K562 (cell line): ENCODE results near the gene CCDC127. TPM values are rescaled to one million over a fixed set of nuclear protein-coding genes. Genes with fewer than 3 reads are reported as not detected.

Experiments
- ATAC-seq: fragments of 200-7000 bp; cut with Tn5 transposase; 3 replicates; pipeline ENCODE4 v1.9.1; 2020; ENCODE audit warnings: moderate library complexity
- BruUV-seq: library from RNA; stranded (reverse); fragments of 400-500 nt; replicated peaks from 2 replicates; lab custom pipeline; 2021; lab: Mats Ljungman, UMichigan
- CTCF ChIA-PET: fragments of 300-600 bp; formaldehyde crosslinking; extraction: SDS; loops from one replicate; lab custom pipeline; 2021; ENCODE audit warnings: low intra/inter-chr PET ratio; lab: Yijun Ruan, JAX
- POLR2A ChIA-PET: fragments of 300-600, 350-650 bp; sonication (Branson Sonifier 250); formaldehyde crosslinking; extraction: SDS; loops from one replicate; lab custom pipeline; 2021; ENCODE audit warnings: antibody characterized with exemption, inconsistent platforms; lab: Yijun Ruan, JAX
- DNase-seq, 4 experiments: peaks; one replicate each; pipeline versions ENCODE4 v3.0.0 to v3.0.0-alpha.2; 2011 to 2018; ENCODE audit warnings: low spot score in 3 of 4, mixed read lengths in 3 of 4; ENCODE audit errors: extremely low read depth in 1 of 4
- FAIRE-seq: peaks from 2 replicates; lab custom pipeline; 2011; peaks lifted over from hg19 to GRCh38; lab: Jason Lieb, UNC
- H2AFZ ChIP-seq: 2 replicates; pipeline ENCODE4 v1.6.0; 2011; ENCODE audit warnings: low read depth, low read length, control low read depth, inconsistent platforms
- H3K27ac ChIP-seq: fragments of 200-600 bp; 3 replicates; pipeline ENCODE4 v1.8.0; 2011; ENCODE audit warnings: low read depth, mild to moderate bottlenecking, control low read depth, inconsistent platforms, low read length, moderate library complexity, mixed read lengths; ENCODE audit errors: extremely low read depth
- H3K27me3 ChIP-seq, 2 experiments: fragments of 300-600 bp in 1 of 2; 2 replicates in 1 of 2; 3 replicates in 1 of 2; pipeline versions ENCODE4 v1.6.0 to v1.8.0; 2011; ENCODE audit warnings: inconsistent platforms in 2 of 2, low read length in 2 of 2, mild to moderate bottlenecking in 1 of 2, mixed read lengths in 1 of 2, moderate library complexity in 1 of 2; ENCODE audit not compliant: control insufficient read depth in 2 of 2, insufficient read depth in 2 of 2
- H3K36me3 ChIP-seq: fragments of 300-600 bp; 3 replicates; pipeline ENCODE4 v1.8.0; 2011; ENCODE audit warnings: mild to moderate bottlenecking, low read length, inconsistent platforms; ENCODE audit not compliant: control insufficient read depth, insufficient read depth
- H3K4me1 ChIP-seq, 2 experiments: fragments of 200-600 bp in 1 of 2; replicated peaks in 1 of 2; 2 replicates in 1 of 2; 3 replicates in 1 of 2; pipeline versions ENCODE4 v1.5.1 to v1.8.0; 2011; ENCODE audit warnings: inconsistent platforms in 2 of 2, low read length in 2 of 2, mild to moderate bottlenecking in 1 of 2, mixed read lengths in 1 of 2, moderate library complexity in 1 of 2; ENCODE audit not compliant: control insufficient read depth in 2 of 2, insufficient read depth in 2 of 2
- H3K4me2 ChIP-seq: 2 replicates; pipeline ENCODE4 v1.6.1; 2011; ENCODE audit warnings: low read length, control low read depth, inconsistent platforms, mixed read lengths; ENCODE audit not compliant: insufficient read depth
- H3K4me3 ChIP-seq: fragments of 200-600 bp; sonication (generic), shearing (Covaris generic); 2 replicates; pipeline ENCODE4 v1.5.1; 2016; ENCODE audit warnings: control low read depth, inconsistent platforms
- H3K79me2 ChIP-seq: fragments of 200-600 bp; 3 replicates; pipeline ENCODE4 v1.8.0; 2011; ENCODE audit warnings: low read length, inconsistent platforms; ENCODE audit not compliant: control insufficient read depth, insufficient read depth
- H3K9ac ChIP-seq, 2 experiments: 2 replicates each; pipeline versions ENCODE4 v1.6.0 to v1.6.1; 2011; ENCODE audit warnings: low read depth in 2 of 2, low read length in 2 of 2, control low read depth in 1 of 2, inconsistent platforms in 1 of 2, mild to moderate bottlenecking in 1 of 2, mixed read lengths in 1 of 2; ENCODE audit not compliant: insufficient read depth in 1 of 2
- H3K9me1 ChIP-seq: one replicate; pipeline ENCODE4 v1.6.0; 2011; ENCODE audit warnings: inconsistent platforms, mild to moderate bottlenecking, low read length, moderate library complexity; ENCODE audit not compliant: control insufficient read depth, insufficient read depth
- H3K9me3 ChIP-seq: replicated peaks from 2 replicates; pipeline ENCODE4 v1.5.1; 2011; ENCODE audit warnings: low read depth, low read length, inconsistent platforms; ENCODE audit not compliant: control insufficient read depth, insufficient read depth
- H4K20me1 ChIP-seq: replicated peaks from 2 replicates; pipeline ENCODE4 v1.6.1; 2011; ENCODE audit warnings: low read length, inconsistent platforms, mixed read lengths; ENCODE audit not compliant: control insufficient read depth, insufficient read depth
- ADNP ChIP-seq: fragments of 200-800 bp; sonication (Bioruptor generic); IDR thresholded peaks from 2 replicates; pipeline ENCODE4 v1.6.1; 2016; ENCODE audit warnings: missing genetic modification characterization, missing compliant biosample characterization
- BRF2 ChIP-seq: IDR thresholded peaks from 3 replicates; pipeline ENCODE4 v1.6.1; 2011; ENCODE audit warnings: borderline replicate concordance, mild to moderate bottlenecking; ENCODE audit not compliant: insufficient read length, insufficient read depth
- FOXJ3 ChIP-seq: sonication (generic); formaldehyde crosslinking; IDR thresholded peaks from 2 replicates; pipeline ENCODE4 v1.4.0; 2020; ENCODE audit warnings: mild to moderate bottlenecking, missing genetic modification reagents
- GABPB1 ChIP-seq: sonication (generic); formaldehyde crosslinking; IDR thresholded peaks from 2 replicates; pipeline ENCODE4 v1.8.0; 2022; ENCODE audit warnings: mild to moderate bottlenecking, missing genetic modification reagents
- HEY1 ChIP-seq: fragments of 250-450 bp; sonication (Bioruptor Pico); IDR thresholded peaks from 2 replicates; pipeline ENCODE4 v1.5.0; 2020; ENCODE audit warnings: mild to moderate bottlenecking, moderate library complexity, borderline replicate concordance
- KAT7 ChIP-seq: sonication (generic); formaldehyde crosslinking; IDR thresholded peaks from 2 replicates; pipeline ENCODE4 v1.8.0; 2022; ENCODE audit warnings: missing genetic modification reagents, mild to moderate bottlenecking, borderline replicate concordance
- PHB2 ChIP-seq: fragments of 450-650 bp; IDR thresholded peaks from 2 replicates; pipeline ENCODE4 v1.6.1; 2017; ENCODE audit warnings: low read depth
- TSC22D4 ChIP-seq: fragments of 450-650 bp; IDR thresholded peaks from 2 replicates; pipeline ENCODE4 v1.6.1; 2016; ENCODE audit warnings: missing genetic modification characterization, missing biosample characterization, control low read depth
- ZNF197 ChIP-seq: fragments of 200-800 bp; sonication (Bioruptor generic); IDR thresholded peaks from 2 replicates; pipeline ENCODE4 v1.6.1; 2016; ENCODE audit warnings: low read depth, missing genetic modification characterization, missing compliant biosample characterization
- ZNF232 ChIP-seq: sonication (generic); formaldehyde crosslinking; IDR thresholded peaks from 2 replicates; pipeline ENCODE4 v1.8.0; 2022; ENCODE audit warnings: mild to moderate bottlenecking, missing genetic modification reagents
- ZNF695 ChIP-seq: fragments of 450-650 bp; formaldehyde crosslinking; IDR thresholded peaks from 2 replicates; pipeline ENCODE4 v1.4.0; 2020; ENCODE audit warnings: mild to moderate bottlenecking, moderate library complexity
- WGBS: fragments of 100-300 bp; shearing (Covaris generic); methylation state at CpG from one replicate; pipeline ENCODE4 v1.1.6; 2016; ENCODE audit warnings: low coverage, mixed read lengths; ENCODE audit not compliant: insufficient coverage; ENCODE audit errors: missing lambda C conversion rate; 5-methylcytosine and 5-hydroxymethylcytosine counted together
- in situ Hi-C: fragments of 300-500 bp; cut with MboI; formaldehyde crosslinking; loops from 4 replicates; pipeline ENCODE4 v1.15.0; 2018; ENCODE audit warnings: inconsistent platforms, mixed read lengths
- intact Hi-C: fragments of 100-400 bp; cut with micrococcal nuclease; formaldehyde crosslinking; loops from 2 replicates; pipeline ENCODE4 v1.14.2; 2022
- polyA plus RNA-seq, 8 experiments: library from polyadenylated mRNA; depleted of rRNA in 4 of 8; stranded (reverse) in 5 of 8; unstranded in 3 of 8; fragments of >200 nt; fragmentation: Nextera tagmentation in 2 of 8; fragmentation: Illumina TruSeq in 1 of 8; extraction: Ambion mirVana in 2 of 8; extraction: Trizol in 1 of 8; gene quantifications; 2 replicates each; pipeline versions ENCODE4 v1.2.1 to v1.2.3, GENCODE V29; 2011 to 2014; ENCODE audit warnings: inconsistent platforms in 1 of 8, missing spikeins in 1 of 8
- total RNA-seq, 7 experiments: library from RNA; depleted of rRNA in 6 of 7; stranded (reverse); fragments of >200 nt in 6 of 7; fragmentation: Illumina TruSeq in 2 of 7; extraction: Trizol in 2 of 7; gene quantifications; 2 replicates each; pipeline versions ENCODE4 v1.2.1 to v1.2.3, GENCODE V29; 2011 to 2021; ENCODE audit warnings: low replicate concordance in 1 of 7

The CCDC127 gene
- total and polyA plus RNA-seq, 9 of the 15 experiments (the other 6 are each of a cell fraction or from before 2014, with no cell fraction given): 2.7 to 4.5 (median 4.1) TPM

GRCh38 chr5:155651-156410 is 62.1 kb downstream of the CCDC127 start:
- Histone ChIP-seq H2AFZ (no peak overlapping the region), H3K27me3 (peaks cover 41 to 75% of the 10 kb centered on the region in 2 experiments), H3K36me3 (no peaks in the 10 kb centered on the region), H3K4me1 (peaks cover 0 to 7% of the 10 kb centered on the region in 2 experiments; a peak in 1 of 5 replicates), H3K4me2 (no peak overlapping the region), H3K4me3 (no peak overlapping the region), H3K9me3 (no peaks in the 10 kb centered on the region)
- no peak for DNase-seq
- no peak for FAIRE-seq
- no TSS peak for BruUV-seq
- POLR2A ChIA-PET: no interaction called here
- TF ChIP-seq ZNF695 (no peak), KAT7 (no peak), GABPB1 (CRISPR knock-in tag) (no peak), ZNF197 (no peak), FOXJ3 (CRISPR knock-in tag) (no peak)
- TF ChIP-seq, all 486 proteins: peak for 0
- ATAC-seq: peak; percentile 17; the same call in 1 of the 3 replicates
- CTCF ChIA-PET: no interaction called here
- Histone ChIP-seq H3K79me2 (no peaks in the 10 kb centered on the region), H3K27ac (no peak overlapping the region), H3K9me1 (no peaks in the 10 kb centered on the region), H4K20me1 (peaks cover 7% of the 10 kb centered on the region; the same call in 1 of the 2 replicates), H3K9ac (no peak overlapping the region)
- WGBS: under 1% methylated on average over 21 of the region's 23 CpGs
- in situ Hi-C loops (no loop called here), intact Hi-C loops (no loop called here)

- no peak overlapping the region for H2AFZ ChIP-seq
- H3K27me3 ChIP-seq: peaks cover 32 to 65% of the 10 kb centered on the region in 2 experiments
- FAIRE-seq (no peak), ATAC-seq (no peak), DNase-seq (no peak)
- 0% methylated on average over 18 of the region's 18 CpGs for WGBS
- in situ Hi-C loops (no loop called here), intact Hi-C loops (no loop called here)
- H3K9ac ChIP-seq: no peak overlapping the region
- H3K9me1 ChIP-seq: no peaks in the 10 kb centered on the region
- ChIA-PET CTCF (no interaction called here), POLR2A (no interaction called here)
- H3K4me2 ChIP-seq: no peak overlapping the region
- H3K4me1 ChIP-seq: peaks cover 0 to 7% of the 10 kb centered on the region in 2 experiments; a peak in 1 of 5 replicates
- no peaks in the 10 kb centered on the region for H3K36me3 ChIP-seq
- BruUV-seq: no TSS peak
- H3K27ac ChIP-seq: no peak overlapping the region
- no peaks in the 10 kb centered on the region for H3K9me3 ChIP-seq
- H4K20me1 ChIP-seq: peaks cover 7% of the 10 kb centered on the region; the same call in 1 of the 2 replicates
- H3K4me3 ChIP-seq: no peak overlapping the region
- H3K79me2 ChIP-seq: no peaks in the 10 kb centered on the region
- TF ChIP-seq BRF2 (no peak), ZNF232 (no peak), PHB2 (no peak), ADNP (tag) (no peak), HEY1 (CRISPR knock-in tag) (no peak), TSC22D4 (tag) (no peak)
Measured at GRCh38 chr5:154826-155225, 63.1 kb downstream of the CCDC127 start.
